Measurements from ENCODE around the gene CDH23. TPM values are rescaled to one million over a fixed set of nuclear protein-coding genes. Genes with fewer than 3 reads are reported as not detected.

CDH23 gene
- total RNA-seq, 2 experiments from 2014 or later = 4.6 to 5.2 TPM

DNA sequence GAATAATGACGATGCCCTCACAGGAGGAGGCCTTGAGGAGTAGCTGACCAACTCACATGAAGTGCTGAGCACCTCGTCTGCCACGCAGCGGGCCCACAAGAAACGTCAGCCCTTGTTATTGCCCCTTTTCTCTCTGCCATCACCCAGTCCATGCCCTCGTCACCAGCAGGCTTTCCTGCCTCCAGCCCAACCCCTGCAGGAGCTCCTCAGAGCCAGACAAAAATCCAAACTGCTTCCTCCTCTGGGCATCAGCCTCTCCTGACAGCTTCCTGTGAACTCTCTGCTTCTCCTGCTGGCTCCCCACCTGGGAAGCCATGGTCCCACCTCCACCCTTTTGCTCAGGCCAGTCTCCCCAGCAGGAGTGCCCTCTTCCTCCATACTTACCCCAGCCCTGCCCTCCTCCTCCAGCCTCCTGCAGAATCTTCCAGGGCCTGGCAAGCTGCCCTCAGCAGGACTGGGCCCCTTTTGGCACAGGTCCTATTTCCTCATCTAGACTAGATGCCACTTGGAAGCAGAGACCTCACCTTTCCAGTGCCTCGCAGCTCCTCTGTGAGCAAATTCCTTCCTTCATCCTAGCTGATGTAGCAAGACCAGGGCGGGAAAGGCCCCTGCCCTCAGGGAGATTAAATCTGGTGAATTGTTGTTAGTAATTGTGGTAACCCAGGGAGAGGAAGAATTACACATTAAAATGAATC is 207.8 kb downstream of the CDH23 start:
- TF ChIP-seq, protein P1, sequence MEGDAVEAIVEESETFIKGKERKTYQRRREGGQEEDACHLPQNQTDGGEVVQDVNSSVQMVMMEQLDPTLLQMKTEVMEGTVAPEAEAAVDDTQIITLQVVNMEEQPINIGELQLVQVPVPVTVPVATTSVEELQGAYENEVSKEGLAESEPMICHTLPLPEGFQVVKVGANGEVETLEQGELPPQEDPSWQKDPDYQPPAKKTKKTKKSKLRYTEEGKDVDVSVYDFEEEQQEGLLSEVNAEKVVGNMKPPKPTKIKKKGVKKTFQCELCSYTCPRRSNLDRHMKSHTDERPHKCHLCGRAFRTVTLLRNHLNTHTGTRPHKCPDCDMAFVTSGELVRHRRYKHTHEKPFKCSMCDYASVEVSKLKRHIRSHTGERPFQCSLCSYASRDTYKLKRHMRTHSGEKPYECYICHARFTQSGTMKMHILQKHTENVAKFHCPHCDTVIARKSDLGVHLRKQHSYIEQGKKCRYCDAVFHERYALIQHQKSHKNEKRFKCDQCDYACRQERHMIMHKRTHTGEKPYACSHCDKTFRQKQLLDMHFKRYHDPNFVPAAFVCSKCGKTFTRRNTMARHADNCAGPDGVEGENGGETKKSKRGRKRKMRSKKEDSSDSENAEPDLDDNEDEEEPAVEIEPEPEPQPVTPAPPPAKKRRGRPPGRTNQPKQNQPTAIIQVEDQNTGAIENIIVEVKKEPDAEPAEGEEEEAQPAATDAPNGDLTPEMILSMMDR (IDR thresholded peaks at IDR 0.05) = no peak
- Mint-ChIP-seq H3K9me3 (no peaks in the 10 kb centered on the region), H3K36me3 (ENCODE audit: low read depth) (no peaks in the 10 kb centered on the region), H3K4me3 (no peak overlapping the region), H3K27ac (no peak overlapping the region), H3K4me1 (ENCODE audit: low read depth) (no peaks in the 10 kb centered on the region), H3K27me3 (no peaks in the 10 kb centered on the region)
- ChIA-PET POLR2A (no interaction called here), CTCF (no interaction called here)
- no peak overlapping the region for H3K27ac ChIP-seq (ENCODE audit: low read depth in 1 of 2, low read length in 2 of 2)
- DNase-seq (no peak), ATAC-seq (ENCODE audit: poor library complexity) (no peak)
- H3K9me3 ChIP-seq (ENCODE audit: control insufficient read depth in 1 of 2, insufficient read depth in 1 of 2, low read length in 2 of 2) = no peaks in the 10 kb centered on the region
- no peaks in the 10 kb centered on the region for H3K36me3 ChIP-seq (ENCODE audit: insufficient read depth, low read length)
- no peaks in the 10 kb centered on the region for H3K4me1 ChIP-seq (ENCODE audit: insufficient read depth, low read length)
- intact Hi-C loops (cut with DNase I, micrococcal nuclease) = no loop called here
- no peaks in the 10 kb centered on the region for H3K27me3 ChIP-seq (ENCODE audit: control insufficient read depth in 1 of 2, insufficient read depth in 2 of 2, low read length in 2 of 2)
- no peak overlapping the region for H3K4me3 ChIP-seq (ENCODE audit: low read length)

DNA sequence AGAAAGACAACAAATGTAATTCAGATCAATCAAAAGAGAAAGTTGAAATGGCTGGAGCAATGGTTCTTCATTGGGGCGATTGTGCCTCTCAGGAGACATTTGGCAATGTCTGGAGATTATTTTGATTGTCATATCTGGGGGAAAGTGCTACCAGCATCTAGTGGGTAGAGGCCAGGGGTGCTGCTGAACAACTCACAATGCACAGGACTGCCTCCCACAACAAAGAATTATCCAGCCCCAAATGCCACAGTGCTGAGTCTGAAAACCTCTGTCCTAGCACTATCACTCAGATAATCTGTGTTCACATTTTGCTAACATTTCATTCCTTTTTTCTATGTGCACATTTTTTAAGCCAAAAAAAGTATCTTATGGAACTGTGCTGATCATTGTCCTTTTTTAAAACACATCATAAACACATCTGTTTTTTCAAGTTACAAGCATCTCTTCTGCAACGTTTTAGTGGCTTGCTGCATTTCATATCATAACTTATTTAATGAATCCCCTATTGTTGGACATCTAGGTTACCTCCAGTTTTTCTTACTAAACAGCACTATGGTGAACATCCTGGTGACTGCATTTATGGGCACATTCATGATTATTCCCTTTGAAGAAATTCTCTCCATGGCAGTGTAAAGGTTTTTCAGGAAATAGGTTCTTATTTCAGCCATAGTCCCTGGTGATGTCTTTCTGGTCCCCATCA is 208.7 kb downstream of the CDH23 start:
- no peaks in the 10 kb centered on the region for H3K36me3 Mint-ChIP-seq (ENCODE audit: low read depth)
- no peaks in the 10 kb centered on the region for H3K9me3 Mint-ChIP-seq
- TF ChIP-seq, protein P1 (IDR thresholded peaks at IDR 0.05) = no peak
- DNase-seq (no peak), ATAC-seq (ENCODE audit: poor library complexity) (no peak)
- Histone ChIP-seq H3K36me3 (ENCODE audit: insufficient read depth, low read length) (no peaks in the 10 kb centered on the region), H3K4me3 (ENCODE audit: low read length) (no peak overlapping the region), H3K27me3 (ENCODE audit: control insufficient read depth in 1 of 2, insufficient read depth in 2 of 2, low read length in 2 of 2) (no peaks in the 10 kb centered on the region), H3K9me3 (ENCODE audit: control insufficient read depth in 1 of 2, insufficient read depth in 1 of 2, low read length in 2 of 2) (no peaks in the 10 kb centered on the region), H3K27ac (ENCODE audit: low read depth in 1 of 2, low read length in 2 of 2) (no peak overlapping the region), H3K4me1 (ENCODE audit: insufficient read depth, low read length) (no peaks in the 10 kb centered on the region)
- no peak overlapping the region for H3K27ac Mint-ChIP-seq
- no peaks in the 10 kb centered on the region for H3K4me1 Mint-ChIP-seq (ENCODE audit: low read depth)
- CTCF ChIA-PET = no interaction called here
- H3K27me3 Mint-ChIP-seq = no peaks in the 10 kb centered on the region
- no peak overlapping the region for H3K4me3 Mint-ChIP-seq
- POLR2A ChIA-PET = no interaction called here
- intact Hi-C loops (cut with DNase I, micrococcal nuclease) = no loop called here

DNA sequence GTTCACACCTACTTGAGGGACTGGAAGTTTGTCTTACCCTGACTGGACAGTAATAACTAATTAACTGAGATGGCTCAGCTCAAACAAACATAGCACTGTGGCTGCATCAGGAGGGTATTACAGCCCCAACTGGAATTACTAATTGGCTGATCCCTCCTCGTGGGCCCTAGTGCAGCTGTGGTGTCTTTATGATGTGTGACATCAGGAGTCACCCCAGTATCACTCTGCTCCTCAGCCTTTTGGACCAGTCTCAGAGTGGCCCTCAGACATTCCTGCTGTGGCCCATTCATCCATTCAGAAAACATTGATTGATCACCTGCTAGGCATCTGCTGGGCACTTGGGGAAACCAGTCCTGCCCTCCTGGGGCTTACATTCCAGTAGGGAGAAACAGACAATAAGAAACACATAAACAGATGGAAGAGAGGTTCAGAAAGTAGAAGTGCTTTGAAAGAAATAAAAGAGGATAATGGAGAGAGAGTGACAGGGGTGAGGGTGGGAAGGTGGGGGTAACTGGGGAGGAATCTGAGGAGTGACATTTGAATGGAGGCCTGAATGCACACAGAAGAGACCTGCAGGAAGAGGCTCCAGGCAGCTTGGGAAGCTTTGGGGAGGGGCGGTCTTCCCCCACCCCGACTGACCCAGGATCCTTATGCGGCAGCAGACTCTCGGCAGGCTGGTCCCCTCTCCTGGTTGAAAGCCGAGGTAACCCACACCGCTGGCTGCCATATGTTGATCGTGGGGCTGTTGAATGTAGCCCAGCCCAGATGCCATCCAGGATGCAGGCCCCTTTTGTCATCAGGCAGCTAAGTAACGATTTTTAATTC is 209.7 kb downstream of the CDH23 start:
- Histone ChIP-seq H3K4me1 (ENCODE audit: insufficient read depth, low read length) (no peaks in the 10 kb centered on the region), H3K36me3 (ENCODE audit: insufficient read depth, low read length) (no peaks in the 10 kb centered on the region), H3K27me3 (ENCODE audit: control insufficient read depth in 1 of 2, insufficient read depth in 2 of 2, low read length in 2 of 2) (no peaks in the 10 kb centered on the region), H3K4me3 (ENCODE audit: low read length) (no peak overlapping the region), H3K9me3 (ENCODE audit: control insufficient read depth in 1 of 2, insufficient read depth in 1 of 2, low read length in 2 of 2) (no peaks in the 10 kb centered on the region), H3K27ac (ENCODE audit: low read depth in 1 of 2, low read length in 2 of 2) (no peak overlapping the region)
- Mint-ChIP-seq H3K4me3 (no peak overlapping the region), H3K9me3 (no peaks in the 10 kb centered on the region), H3K4me1 (ENCODE audit: low read depth) (no peaks in the 10 kb centered on the region), H3K27ac (no peak overlapping the region), H3K36me3 (ENCODE audit: low read depth) (no peaks in the 10 kb centered on the region), H3K27me3 (no peaks in the 10 kb centered on the region)
- ChIA-PET CTCF (no interaction called here), POLR2A (no interaction called here)
- intact Hi-C loops (cut with DNase I, micrococcal nuclease) = no loop called here
- TF ChIP-seq, protein P1 (IDR thresholded peaks at IDR 0.05) = no peak
- ATAC-seq (ENCODE audit: poor library complexity) (no peak), DNase-seq (no peak)
